NT2/D1 (cell line): ENCODE data around the gene PDPK1.
"Not testable (repeated sequence)": the region's sequence is repeated elsewhere in the genome, so short reads cannot be mapped to it uniquely, and the experiment has no call there.

Source experiments
- DNase-seq: peaks from one replicate; pipeline ENCODE4 v3.0.0-alpha.2; 2011; ENCODE audit warnings: low read depth, low spot score
- H3K27me3 ChIP-seq: 2 replicates; pipeline ENCODE4 v1.6.0; 2011; ENCODE audit warnings: mild to moderate bottlenecking; ENCODE audit not compliant: insufficient read length, insufficient read depth
- H3K36me3 ChIP-seq: 2 replicates; pipeline ENCODE4 v1.6.1; 2011; ENCODE audit warnings: mild to moderate bottlenecking, low read length, mixed read lengths; ENCODE audit not compliant: insufficient read depth, insufficient read length
- H3K4me1 ChIP-seq: 2 replicates; pipeline ENCODE4 v1.5.1; 2011; ENCODE audit not compliant: insufficient read depth, insufficient read length
- H3K4me3 ChIP-seq: 2 replicates; pipeline ENCODE4 v1.5.1; 2011; ENCODE audit warnings: low read depth; ENCODE audit not compliant: insufficient read length
- H3K9ac ChIP-seq: 2 replicates; pipeline ENCODE4 v1.6.0; 2011; ENCODE audit warnings: low read depth; ENCODE audit not compliant: insufficient read length
- H3K9me3 ChIP-seq: 2 replicates; pipeline ENCODE4 v1.5.1; 2011; ENCODE audit warnings: mild to moderate bottlenecking, low read length; ENCODE audit not compliant: insufficient read depth

PDPK1 gene

GRCh38 chr16:2543771-2544170 lies 6.0 kb downstream of the PDPK1 start:
- DNase-seq, H3K9me3 ChIP-seq, H3K4me1 ChIP-seq, H3K4me3 ChIP-seq, H3K9ac ChIP-seq, H3K27me3 ChIP-seq: not testable (repeated sequence)
- peaks cover 19% of the 10 kb centered on the region for H3K36me3 ChIP-seq

GRCh38 chr16:2550283-2550878 lies 12.6 kb downstream of the PDPK1 start:
- not testable (repeated sequence) for H3K4me3 ChIP-seq, H3K9me3 ChIP-seq, H3K9ac ChIP-seq, H3K4me1 ChIP-seq, H3K36me3 ChIP-seq, DNase-seq, H3K27me3 ChIP-seq

GRCh38 chr16:2551420-2551889 lies 13.6 kb downstream of the PDPK1 start:
- not testable (repeated sequence) for H3K27me3 ChIP-seq, H3K9me3 ChIP-seq, H3K36me3 ChIP-seq, H3K4me1 ChIP-seq, H3K9ac ChIP-seq, H3K4me3 ChIP-seq
- peak; percentile 54 for DNase-seq

- not testable (repeated sequence) for H3K4me3 ChIP-seq, H3K27me3 ChIP-seq, H3K36me3 ChIP-seq, H3K9me3 ChIP-seq, DNase-seq, H3K4me1 ChIP-seq, H3K9ac ChIP-seq
These were observed 17.0 kb downstream of the PDPK1 start for GRCh38 chr16:2554709-2555425.

- not testable (repeated sequence) for DNase-seq, H3K36me3 ChIP-seq, H3K27me3 ChIP-seq, H3K4me1 ChIP-seq, H3K9me3 ChIP-seq, H3K9ac ChIP-seq, H3K4me3 ChIP-seq
These were observed 19.3 kb downstream of the PDPK1 start for GRCh38 chr16:2557150-2557549.

GRCh38 chr16:2560131-2560797 lies 22.4 kb downstream of the PDPK1 start:
- not testable (repeated sequence) for H3K9ac ChIP-seq, H3K4me1 ChIP-seq, H3K9me3 ChIP-seq, H3K36me3 ChIP-seq, H3K4me3 ChIP-seq, DNase-seq, H3K27me3 ChIP-seq

GRCh38 chr16:2560798-2561133 lies 22.9 kb downstream of the PDPK1 start:
- not testable (repeated sequence) for DNase-seq, H3K4me1 ChIP-seq, H3K9ac ChIP-seq, H3K36me3 ChIP-seq, H3K4me3 ChIP-seq, H3K27me3 ChIP-seq, H3K9me3 ChIP-seq

- H3K9me3 ChIP-seq, H3K4me3 ChIP-seq, DNase-seq, H3K27me3 ChIP-seq, H3K36me3 ChIP-seq, H3K4me1 ChIP-seq, H3K9ac ChIP-seq: not testable (repeated sequence)
These were observed 29.7 kb downstream of the PDPK1 start for GRCh38 chr16:2567506-2567905.

GRCh38 chr16:2568573-2568972 lies 30.8 kb downstream of the PDPK1 start:
- not testable (repeated sequence) for H3K36me3 ChIP-seq, H3K9ac ChIP-seq, DNase-seq, H3K9me3 ChIP-seq, H3K27me3 ChIP-seq, H3K4me1 ChIP-seq, H3K4me3 ChIP-seq

GRCh38 chr16:2572704-2573103 lies 34.9 kb downstream of the PDPK1 start:
- not testable (repeated sequence) for H3K27me3 ChIP-seq, DNase-seq, H3K4me3 ChIP-seq, H3K4me1 ChIP-seq, H3K36me3 ChIP-seq, H3K9ac ChIP-seq, H3K9me3 ChIP-seq

GRCh38 chr16:2575839-2576238 lies 38.0 kb downstream of the PDPK1 start:
- not testable (repeated sequence) for DNase-seq, H3K9ac ChIP-seq, H3K9me3 ChIP-seq, H3K4me3 ChIP-seq, H3K36me3 ChIP-seq, H3K4me1 ChIP-seq, H3K27me3 ChIP-seq

- not testable (repeated sequence) for H3K4me1 ChIP-seq, DNase-seq, H3K27me3 ChIP-seq, H3K9ac ChIP-seq, H3K36me3 ChIP-seq, H3K4me3 ChIP-seq, H3K9me3 ChIP-seq
These were observed 39.2 kb downstream of the PDPK1 start for GRCh38 chr16:2577044-2577443.
